ENCODE data around the gene ZNF701.
"Not testable (repeated sequence)": the region's sequence is repeated elsewhere in the genome, so short reads cannot be mapped to it uniquely, and the experiment has no call there.

GRCh38 chr19:52627441-52627840, 57.4 kb downstream of the ZNF701 start:
- not testable (repeated sequence) for TF ChIP-seq CTCF (IDR thresholded peaks at IDR 0.05; ENCODE audit: low read depth, low read length); POLR2A (IDR thresholded peaks at IDR 0.05; ENCODE audit: extremely low read depth, insufficient read length)

Data from NB4 (cell line).